Fibroblast of lung (primary cell): ENCODE results near the gene FAM53B. TPM values are rescaled to one million over a fixed set of nuclear protein-coding genes. Genes with fewer than 3 reads are reported as not detected.

Experiments
- DNase-seq, 2 donors: peaks; one replicate each; pipeline versions ENCODE4 v3.0.0 to v3.0.0-alpha.2; 2010; ENCODE audit warnings: low read depth in 2 of 2
- H2AFZ ChIP-seq: 2 replicates; pipeline ENCODE4 v1.5.1; 2012; ENCODE audit warnings: low read length, control low read depth, inconsistent platforms
- H3K27ac ChIP-seq: 2 replicates; pipeline ENCODE4 v1.5.1; 2011; ENCODE audit warnings: low read length, control low read depth; ENCODE audit not compliant: insufficient read depth
- H3K27me3 ChIP-seq: 2 replicates; pipeline ENCODE4 v1.5.1; 2011; ENCODE audit warnings: mild to moderate bottlenecking, low read length; ENCODE audit not compliant: control insufficient read depth, insufficient read depth
- H3K36me3 ChIP-seq: 2 replicates; pipeline ENCODE4 v1.5.1; 2011; ENCODE audit warnings: low read length; ENCODE audit not compliant: control insufficient read depth, insufficient read depth
- H3K4me1 ChIP-seq: 2 replicates; pipeline ENCODE4 v1.5.1; 2011; ENCODE audit warnings: low read length; ENCODE audit not compliant: control insufficient read depth, insufficient read depth; ENCODE audit errors: extremely low read depth
- H3K4me2 ChIP-seq: 2 replicates; pipeline ENCODE4 v1.5.1; 2011; ENCODE audit warnings: low read length, control low read depth; ENCODE audit not compliant: insufficient read depth; ENCODE audit errors: extremely low read depth
- H3K4me3 ChIP-seq, 4 experiments: fragments of 200-600 bp in 1 of 4; sonication (generic) in 1 of 4; replicated peaks in 1 of 4; 2 replicates each; pipeline ENCODE4 v1.5.1; 2011 to 2016; ENCODE audit warnings: low read length in 4 of 4, low read depth in 3 of 4, mild to moderate bottlenecking in 3 of 4, control low read depth in 2 of 4, inconsistent platforms in 1 of 4, mixed read lengths in 1 of 4; ENCODE audit not compliant: insufficient read depth in 1 of 4; ENCODE audit errors: control extremely low read depth in 1 of 4
- H3K79me2 ChIP-seq: 2 replicates; pipeline ENCODE4 v1.5.1; 2012; ENCODE audit warnings: mild to moderate bottlenecking, low read length, inconsistent platforms; ENCODE audit not compliant: control insufficient read depth, insufficient read depth
- H3K9ac ChIP-seq: 2 replicates; pipeline ENCODE4 v1.5.1; 2011; ENCODE audit warnings: mild to moderate bottlenecking, low read length, control low read depth; ENCODE audit not compliant: insufficient read depth
- H3K9me3 ChIP-seq: 2 replicates; pipeline ENCODE4 v1.5.1; 2012; ENCODE audit warnings: low read depth, low read length; ENCODE audit not compliant: control insufficient read depth, insufficient read depth
- H4K20me1 ChIP-seq: 2 replicates; pipeline ENCODE4 v1.5.1; 2011; ENCODE audit warnings: low read length; ENCODE audit not compliant: control insufficient read depth, insufficient read depth; ENCODE audit errors: extremely low read depth
- EZH2 ChIP-seq: IDR thresholded peaks from 2 replicates; pipeline ENCODE4 v1.5.1; 2012; ENCODE audit warnings: low read length, control low read depth, mild to moderate bottlenecking; ENCODE audit errors: missing control alignments
- polyA plus RNA-seq, 2 donors: library from polyadenylated mRNA; depleted of rRNA in 1 of 2; stranded (reverse) in 1 of 2; unstranded in 1 of 2; fragments of >200 nt; gene quantifications; 2 replicates each; pipeline ENCODE4 v1.2.1, GENCODE V29; 2011 to 2012; ENCODE audit warnings: missing spikeins in 1 of 2
- total RNA-seq: library from RNA; depleted of rRNA; stranded (reverse); fragments of >200 nt; gene quantifications from 2 replicates; pipeline ENCODE4 v1.2.1, GENCODE V29; 2014
- TF ChIP-seq, protein P1 (sequence below), 2 donors: IDR thresholded peaks in 1 of 2; conservative IDR thresholded peaks in 1 of 2; 1 replicate in 1 of 2; 2 replicates in 1 of 2; pipeline ENCODE4 v1.5.1; 2011 to 2012; ENCODE audit warnings: low read length in 2 of 2, control low read depth in 1 of 2, inconsistent platforms in 1 of 2, low read depth in 1 of 2, mild to moderate bottlenecking in 1 of 2

The FAM53B gene
- total and polyA plus RNA-seq, 2 donors (not counting 1 experiment from before 2014, with no cell fraction given), result 2.2 to 11.7 TPM

DNA sequence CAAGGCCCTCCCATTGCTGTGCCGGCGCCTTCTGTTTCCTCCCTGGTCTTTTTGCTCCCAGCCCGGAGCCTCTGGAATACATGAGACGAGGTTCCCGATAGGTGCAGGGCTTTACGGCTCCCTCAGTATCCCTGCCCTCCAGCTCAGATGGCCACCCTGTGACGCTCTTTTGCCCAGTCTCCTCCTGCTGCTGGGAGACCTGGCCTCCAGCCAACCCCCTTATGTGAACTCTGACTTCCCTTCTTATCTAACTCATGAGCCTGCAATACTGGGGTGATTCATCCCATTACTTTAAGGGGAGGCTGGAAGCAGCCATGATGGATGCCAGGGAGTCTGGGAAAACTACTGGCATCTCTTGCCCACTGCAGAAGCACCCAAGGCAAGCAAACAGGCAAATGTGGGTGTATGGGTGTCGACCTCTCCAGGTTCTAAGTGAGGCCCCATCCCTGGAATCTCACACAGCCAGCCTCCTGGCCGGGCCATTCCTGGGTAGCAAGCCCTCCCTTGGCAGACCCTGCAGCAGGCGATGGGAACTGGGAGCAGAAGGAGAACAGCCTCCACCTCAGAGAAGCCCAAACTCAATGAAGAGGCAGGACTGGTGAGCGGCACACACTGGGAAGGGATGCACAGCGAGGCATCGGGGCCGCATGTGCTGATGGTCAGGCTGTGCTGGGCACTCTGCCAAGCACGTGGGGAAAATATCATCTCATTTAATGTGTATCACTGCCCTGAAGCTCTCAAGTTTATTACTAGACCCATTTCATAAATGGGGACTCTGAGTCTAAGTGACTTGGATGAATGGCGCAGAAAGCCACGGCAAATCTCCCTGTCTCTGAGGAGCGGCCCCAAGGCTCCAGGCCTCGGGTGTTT, 97.5 kb downstream of the FAM53B start:
- H3K4me3 ChIP-seq, result no peak overlapping the region
- no peak overlapping the region for H2AFZ ChIP-seq
- H3K27ac ChIP-seq, result peak overlapping the region; percentile 49
- no peak for TF ChIP-seq EZH2
- TF ChIP-seq, protein P1, sequence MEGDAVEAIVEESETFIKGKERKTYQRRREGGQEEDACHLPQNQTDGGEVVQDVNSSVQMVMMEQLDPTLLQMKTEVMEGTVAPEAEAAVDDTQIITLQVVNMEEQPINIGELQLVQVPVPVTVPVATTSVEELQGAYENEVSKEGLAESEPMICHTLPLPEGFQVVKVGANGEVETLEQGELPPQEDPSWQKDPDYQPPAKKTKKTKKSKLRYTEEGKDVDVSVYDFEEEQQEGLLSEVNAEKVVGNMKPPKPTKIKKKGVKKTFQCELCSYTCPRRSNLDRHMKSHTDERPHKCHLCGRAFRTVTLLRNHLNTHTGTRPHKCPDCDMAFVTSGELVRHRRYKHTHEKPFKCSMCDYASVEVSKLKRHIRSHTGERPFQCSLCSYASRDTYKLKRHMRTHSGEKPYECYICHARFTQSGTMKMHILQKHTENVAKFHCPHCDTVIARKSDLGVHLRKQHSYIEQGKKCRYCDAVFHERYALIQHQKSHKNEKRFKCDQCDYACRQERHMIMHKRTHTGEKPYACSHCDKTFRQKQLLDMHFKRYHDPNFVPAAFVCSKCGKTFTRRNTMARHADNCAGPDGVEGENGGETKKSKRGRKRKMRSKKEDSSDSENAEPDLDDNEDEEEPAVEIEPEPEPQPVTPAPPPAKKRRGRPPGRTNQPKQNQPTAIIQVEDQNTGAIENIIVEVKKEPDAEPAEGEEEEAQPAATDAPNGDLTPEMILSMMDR (conservative IDR thresholded peaks at IDR 0.05 in 1 of 2, IDR thresholded peaks at IDR 0.05 in 1 of 2; ENCODE audit: low read depth in 1 of 2, low read length in 2 of 2), result no peak
- H3K4me1 ChIP-seq, result peaks cover 27% of the 10 kb centered on the region
- no peak overlapping the region for H3K9ac ChIP-seq
- H3K9me3 ChIP-seq, result no peaks in the 10 kb centered on the region
- H3K4me2 ChIP-seq, result peak overlapping the region; percentile 25
- H4K20me1 ChIP-seq, result no peaks in the 10 kb centered on the region
- H3K27me3 ChIP-seq, result no peaks in the 10 kb centered on the region
- no peaks in the 10 kb centered on the region for H3K79me2 ChIP-seq
- DNase-seq, result peak; percentile 86 to 88
- H3K36me3 ChIP-seq, result no peaks in the 10 kb centered on the region

DNA sequence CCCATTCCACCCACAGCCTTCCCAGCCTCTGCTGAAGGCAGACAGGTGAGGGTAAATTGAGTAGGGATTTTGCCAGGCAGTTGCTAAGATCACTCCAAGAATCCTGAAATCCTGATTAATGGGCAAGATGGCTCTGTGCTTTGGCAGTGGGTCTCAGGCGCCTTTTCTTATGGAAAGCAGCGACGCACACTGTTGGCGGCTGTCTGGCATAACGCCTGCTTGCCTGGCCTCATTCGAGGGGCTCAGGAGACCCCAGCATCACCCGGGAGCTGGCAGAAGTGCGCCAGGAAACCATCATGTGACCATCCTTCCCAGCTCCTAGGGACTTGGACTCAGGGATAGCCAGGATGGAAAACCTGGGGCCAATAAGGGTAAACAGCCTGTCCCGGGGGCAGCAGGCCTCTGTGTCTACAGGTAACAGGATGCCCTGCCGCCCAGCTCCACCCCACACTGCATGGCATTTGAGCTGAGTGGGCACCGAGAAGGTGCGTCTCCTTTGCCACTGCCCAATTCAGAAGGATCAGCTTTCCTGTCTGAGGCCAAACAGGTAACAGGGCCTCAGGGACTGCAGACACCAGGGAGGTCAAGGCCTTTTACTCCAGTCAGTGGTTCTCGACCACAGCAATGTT, 98.6 kb downstream of the FAM53B start:
- no peak overlapping the region for H2AFZ ChIP-seq
- no peaks in the 10 kb centered on the region for H3K9me3 ChIP-seq
- no peak overlapping the region for H3K4me3 ChIP-seq
- no peaks in the 10 kb centered on the region for H3K27me3 ChIP-seq
- H3K9ac ChIP-seq, result no peak overlapping the region
- no peak overlapping the region for H3K27ac ChIP-seq
- no peak for DNase-seq
- peaks cover 36% of the 10 kb centered on the region for H3K4me1 ChIP-seq
- H3K4me2 ChIP-seq, result no peak overlapping the region
- no peaks in the 10 kb centered on the region for H3K36me3 ChIP-seq
- no peaks in the 10 kb centered on the region for H3K79me2 ChIP-seq
- TF ChIP-seq EZH2, result no peak
- TF ChIP-seq, protein P1 (conservative IDR thresholded peaks at IDR 0.05 in 1 of 2, IDR thresholded peaks at IDR 0.05 in 1 of 2; ENCODE audit: low read depth in 1 of 2, low read length in 2 of 2), result no peak
- H4K20me1 ChIP-seq, result no peaks in the 10 kb centered on the region

DNA sequence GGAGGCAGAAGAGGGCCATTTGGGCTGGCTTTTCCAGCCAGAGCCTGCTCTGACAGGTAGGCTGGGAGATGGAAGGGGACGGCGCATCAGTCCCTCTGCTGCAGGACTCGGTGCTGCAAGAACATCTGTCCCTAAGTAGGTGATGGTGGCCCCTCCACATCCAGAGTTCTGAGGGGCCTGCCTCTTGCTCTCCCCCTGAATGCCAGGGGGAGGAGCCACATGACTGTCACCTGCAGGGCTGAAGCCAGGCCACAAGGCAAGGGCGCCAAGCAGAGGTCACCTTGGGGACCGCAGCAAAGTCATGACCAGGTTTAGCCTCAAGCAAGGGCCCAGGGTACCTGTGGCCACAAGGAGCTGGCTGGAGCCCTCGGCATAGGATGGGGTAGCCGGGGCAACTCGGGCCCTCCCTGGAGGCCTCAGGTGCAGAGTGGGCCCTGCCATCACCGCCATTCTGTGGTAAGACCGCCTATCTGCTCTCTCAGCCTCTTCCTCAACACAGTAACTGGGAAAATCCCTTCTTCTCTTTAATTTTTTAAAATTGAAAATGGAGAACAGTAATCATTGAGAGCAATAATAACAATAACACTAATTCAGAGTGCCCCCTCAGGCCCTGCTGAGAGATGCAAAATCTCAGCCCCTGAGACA, 99.3 kb downstream of the FAM53B start:
- Histone ChIP-seq H3K4me2 (no peak overlapping the region), H3K4me1 (peaks cover 37% of the 10 kb centered on the region), H3K27ac (no peak overlapping the region)

More for the DNA sequence above, 99.3 kb downstream of the FAM53B start:
- Histone ChIP-seq H2AFZ (no peak overlapping the region), H4K20me1 (no peaks in the 10 kb centered on the region), H3K36me3 (no peaks in the 10 kb centered on the region), H3K9me3 (no peaks in the 10 kb centered on the region), H3K4me3 (no peak overlapping the region), H3K27me3 (no peaks in the 10 kb centered on the region), H3K9ac (no peak overlapping the region), H3K79me2 (no peaks in the 10 kb centered on the region)
- DNase-seq, result no peak
- TF ChIP-seq EZH2, result no peak
- TF ChIP-seq, protein P1 (conservative IDR thresholded peaks at IDR 0.05 in 1 of 2, IDR thresholded peaks at IDR 0.05 in 1 of 2; ENCODE audit: low read depth in 1 of 2, low read length in 2 of 2), result no peak
